ENCODE measurements around the gene RPL41. TPM values are rescaled to one million over a fixed set of nuclear protein-coding genes. Genes with fewer than 3 reads are reported as not detected.

Gene RPL41
- total and polyA plus RNA-seq, 9 of the 15 experiments (the other 6 are each of a cell fraction or from before 2014, with no cell fraction given), result 3,403 to 11,276 (median 5,604) TPM

DNA sequence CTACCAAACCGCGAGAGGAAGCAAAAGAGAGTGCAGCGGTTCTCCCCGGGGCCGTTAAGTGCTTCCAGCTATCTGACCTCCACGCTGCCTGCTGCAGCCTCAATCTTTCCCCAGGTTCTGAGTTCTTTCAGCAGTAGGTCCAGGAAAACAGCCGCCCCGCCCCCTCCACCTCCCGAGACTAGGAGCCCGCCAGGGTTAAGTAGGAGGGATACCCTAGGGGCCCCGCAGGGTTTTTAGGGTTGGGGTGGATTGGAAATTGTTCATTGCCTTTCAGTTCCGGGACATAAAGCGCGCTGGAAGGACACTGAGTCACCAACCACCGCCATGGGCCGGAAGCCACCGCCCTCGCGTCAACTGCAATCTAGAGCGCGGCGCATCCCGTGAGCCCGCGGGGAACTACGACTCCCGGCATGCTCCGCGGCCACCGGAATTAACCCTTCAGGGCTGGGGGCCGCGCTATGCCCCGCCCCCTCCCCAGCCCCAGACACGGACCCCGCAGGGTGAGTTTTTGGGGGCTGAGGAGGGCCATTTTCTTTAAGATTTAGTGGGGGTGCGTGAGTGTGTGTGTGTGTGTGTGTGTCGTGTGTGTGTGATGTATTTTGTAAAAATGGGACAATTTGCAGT is 35.8 kb downstream of the RPL41 start, which contains the start of gene MYL6B (continued):
- TF ChIP-seq, protein P1, sequence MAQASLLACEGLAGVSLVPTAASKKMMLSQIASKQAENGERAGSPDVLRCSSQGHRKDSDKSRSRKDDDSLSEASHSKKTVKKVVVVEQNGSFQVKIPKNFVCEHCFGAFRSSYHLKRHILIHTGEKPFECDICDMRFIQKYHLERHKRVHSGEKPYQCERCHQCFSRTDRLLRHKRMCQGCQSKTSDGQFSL (CRISPR knock-in tag; IDR thresholded peaks at IDR 0.05), result no peak
- TF ChIP-seq, protein P1 (tag; IDR thresholded peaks at IDR 0.05), result no peak
- no peak for TF ChIP-seq GATA2 (CRISPR knock-in tag; IDR thresholded peaks at IDR 0.05)
- TF ChIP-seq SIN3A (IDR thresholded peaks at IDR 0.05; ENCODE audit: borderline replicate concordance in 2 of 2, control insufficient read depth in 1 of 2, low read depth in 2 of 2, low read length in 2 of 2), result peak in 1 of 2 experiments; percentile 13; a peak in 2 of 4 replicates
- no peak for TF ChIP-seq CBX8 (IDR thresholded peaks at IDR 0.05; ENCODE audit: borderline replicate concordance, extremely low read depth, low read depth, low read length, poor library complexity, severe bottlenecking)
- TF ChIP-seq, protein P2, sequence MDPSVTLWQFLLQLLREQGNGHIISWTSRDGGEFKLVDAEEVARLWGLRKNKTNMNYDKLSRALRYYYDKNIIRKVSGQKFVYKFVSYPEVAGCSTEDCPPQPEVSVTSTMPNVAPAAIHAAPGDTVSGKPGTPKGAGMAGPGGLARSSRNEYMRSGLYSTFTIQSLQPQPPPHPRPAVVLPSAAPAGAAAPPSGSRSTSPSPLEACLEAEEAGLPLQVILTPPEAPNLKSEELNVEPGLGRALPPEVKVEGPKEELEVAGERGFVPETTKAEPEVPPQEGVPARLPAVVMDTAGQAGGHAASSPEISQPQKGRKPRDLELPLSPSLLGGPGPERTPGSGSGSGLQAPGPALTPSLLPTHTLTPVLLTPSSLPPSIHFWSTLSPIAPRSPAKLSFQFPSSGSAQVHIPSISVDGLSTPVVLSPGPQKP (CRISPR knock-in tag; IDR thresholded peaks at IDR 0.05), result no peak
- TF ChIP-seq TBP (optimal IDR thresholded peaks at IDR 0.05; ENCODE audit: low read depth, low read length), result peak; percentile 84
- no peak for TF ChIP-seq FOXJ2 (tag; IDR thresholded peaks at IDR 0.05)
- TF ChIP-seq, protein P3, sequence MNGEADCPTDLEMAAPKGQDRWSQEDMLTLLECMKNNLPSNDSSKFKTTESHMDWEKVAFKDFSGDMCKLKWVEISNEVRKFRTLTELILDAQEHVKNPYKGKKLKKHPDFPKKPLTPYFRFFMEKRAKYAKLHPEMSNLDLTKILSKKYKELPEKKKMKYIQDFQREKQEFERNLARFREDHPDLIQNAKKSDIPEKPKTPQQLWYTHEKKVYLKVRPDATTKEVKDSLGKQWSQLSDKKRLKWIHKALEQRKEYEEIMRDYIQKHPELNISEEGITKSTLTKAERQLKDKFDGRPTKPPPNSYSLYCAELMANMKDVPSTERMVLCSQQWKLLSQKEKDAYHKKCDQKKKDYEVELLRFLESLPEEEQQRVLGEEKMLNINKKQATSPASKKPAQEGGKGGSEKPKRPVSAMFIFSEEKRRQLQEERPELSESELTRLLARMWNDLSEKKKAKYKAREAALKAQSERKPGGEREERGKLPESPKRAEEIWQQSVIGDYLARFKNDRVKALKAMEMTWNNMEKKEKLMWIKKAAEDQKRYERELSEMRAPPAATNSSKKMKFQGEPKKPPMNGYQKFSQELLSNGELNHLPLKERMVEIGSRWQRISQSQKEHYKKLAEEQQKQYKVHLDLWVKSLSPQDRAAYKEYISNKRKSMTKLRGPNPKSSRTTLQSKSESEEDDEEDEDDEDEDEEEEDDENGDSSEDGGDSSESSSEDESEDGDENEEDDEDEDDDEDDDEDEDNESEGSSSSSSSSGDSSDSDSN (IDR thresholded peaks at IDR 0.05; ENCODE audit: borderline replicate concordance in 1 of 2, low read depth in 2 of 2, low read length in 2 of 2), result 0 out of 4 replicates have a peak, but pooled peaks of 1 of the 2 experiments have one; percentile 2
- TF ChIP-seq ZC3H8 (IDR thresholded peaks at IDR 0.05), result no peak
- TF ChIP-seq, protein P4, sequence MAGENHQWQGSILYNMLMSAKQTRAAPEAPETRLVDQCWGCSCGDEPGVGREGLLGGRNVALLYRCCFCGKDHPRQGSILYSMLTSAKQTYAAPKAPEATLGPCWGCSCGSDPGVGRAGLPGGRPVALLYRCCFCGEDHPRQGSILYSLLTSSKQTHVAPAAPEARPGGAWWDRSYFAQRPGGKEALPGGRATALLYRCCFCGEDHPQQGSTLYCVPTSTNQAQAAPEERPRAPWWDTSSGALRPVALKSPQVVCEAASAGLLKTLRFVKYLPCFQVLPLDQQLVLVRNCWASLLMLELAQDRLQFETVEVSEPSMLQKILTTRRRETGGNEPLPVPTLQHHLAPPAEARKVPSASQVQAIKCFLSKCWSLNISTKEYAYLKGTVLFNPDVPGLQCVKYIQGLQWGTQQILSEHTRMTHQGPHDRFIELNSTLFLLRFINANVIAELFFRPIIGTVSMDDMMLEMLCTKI (IDR thresholded peaks at IDR 0.05; ENCODE audit: partially characterized antibody), result no peak
- TF ChIP-seq BMI1 (IDR thresholded peaks at IDR 0.05; ENCODE audit: low read length), result no peak
- TF ChIP-seq, protein P5, sequence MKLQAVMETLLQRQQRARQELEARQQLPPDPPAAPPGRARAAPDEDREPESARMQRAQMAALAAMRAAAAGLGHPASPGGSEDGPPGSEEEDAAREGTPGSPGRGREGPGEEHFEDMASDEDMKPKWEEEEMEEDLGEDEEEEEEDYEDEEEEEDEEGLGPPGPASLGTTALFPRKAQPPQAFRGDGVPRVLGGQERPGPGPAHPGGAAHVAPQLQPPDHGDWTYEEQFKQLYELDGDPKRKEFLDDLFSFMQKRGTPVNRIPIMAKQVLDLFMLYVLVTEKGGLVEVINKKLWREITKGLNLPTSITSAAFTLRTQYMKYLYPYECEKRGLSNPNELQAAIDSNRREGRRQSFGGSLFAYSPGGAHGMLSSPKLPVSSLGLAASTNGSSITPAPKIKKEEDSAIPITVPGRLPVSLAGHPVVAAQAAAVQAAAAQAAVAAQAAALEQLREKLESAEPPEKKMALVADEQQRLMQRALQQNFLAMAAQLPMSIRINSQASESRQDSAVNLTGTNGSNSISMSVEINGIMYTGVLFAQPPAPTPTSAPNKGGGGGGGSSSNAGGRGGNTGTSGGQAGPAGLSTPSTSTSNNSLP (IDR thresholded peaks at IDR 0.05; ENCODE audit: borderline replicate concordance, low read depth, low read length), result no peak
- no peak; a peak in 1 of 4 replicates for TF ChIP-seq TBL1XR1 (IDR thresholded peaks at IDR 0.05; ENCODE audit: low read length in 2 of 2)
- no peak for TF ChIP-seq NFE2L1 (tag; IDR thresholded peaks at IDR 0.05; ENCODE audit: borderline replicate concordance, low read depth)
- TF ChIP-seq, protein P6, sequence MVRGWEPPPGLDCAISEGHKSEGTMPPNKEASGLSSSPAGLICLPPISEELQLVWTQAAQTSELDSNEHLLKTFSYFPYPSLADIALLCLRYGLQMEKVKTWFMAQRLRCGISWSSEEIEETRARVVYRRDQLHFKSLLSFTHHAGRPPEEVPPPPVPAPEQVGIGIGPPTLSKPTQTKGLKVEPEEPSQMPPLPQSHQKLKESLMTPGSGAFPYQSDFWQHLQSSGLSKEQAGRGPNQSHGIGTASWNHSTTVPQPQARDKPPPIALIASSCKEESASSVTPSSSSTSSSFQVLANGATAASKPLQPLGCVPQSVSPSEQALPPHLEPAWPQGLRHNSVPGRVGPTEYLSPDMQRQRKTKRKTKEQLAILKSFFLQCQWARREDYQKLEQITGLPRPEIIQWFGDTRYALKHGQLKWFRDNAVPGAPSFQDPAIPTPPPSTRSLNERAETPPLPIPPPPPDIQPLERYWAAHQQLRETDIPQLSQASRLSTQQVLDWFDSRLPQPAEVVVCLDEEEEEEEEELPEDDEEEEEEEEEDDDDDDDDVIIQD (CRISPR knock-in tag; IDR thresholded peaks at IDR 0.05), result no peak
- TF ChIP-seq GTF2E2 (tag; IDR thresholded peaks at IDR 0.05), result peak; percentile 83; the same call in 1 of the 2 replicates

All from K562 (cell line).